Osteoblast (primary cell): Measurements from ENCODE around the gene SLCO1A2. TPM values are rescaled to one million over a fixed set of nuclear protein-coding genes. Genes with fewer than 3 reads are reported as not detected.

Experiments
- DNase-seq: peaks from one replicate; pipeline ENCODE4 v3.0.0; 2011; ENCODE audit warnings: low spot score, mixed read lengths; ENCODE audit not compliant: insufficient read length; ENCODE audit errors: missing footprints
- H2AFZ ChIP-seq: 2 replicates; pipeline ENCODE4 v1.6.0; 2011; ENCODE audit warnings: mild to moderate bottlenecking, low read length
- H3K27ac ChIP-seq: 2 replicates; pipeline ENCODE4 v1.5.1; 2011; ENCODE audit warnings: mild to moderate bottlenecking, low read depth, low read length, moderate library complexity
- H3K27me3 ChIP-seq: 2 replicates; pipeline ENCODE4 v1.6.0; 2012; ENCODE audit warnings: mild to moderate bottlenecking, control low read depth, inconsistent platforms, low read length, moderate library complexity; ENCODE audit not compliant: insufficient read depth
- H3K36me3 ChIP-seq: 2 replicates; pipeline ENCODE4 v1.5.1; 2011; ENCODE audit warnings: mild to moderate bottlenecking, low read length, control low read depth, moderate library complexity; ENCODE audit not compliant: insufficient read depth
- H3K4me1 ChIP-seq: 2 replicates; pipeline ENCODE4 v1.5.1; 2011; ENCODE audit warnings: mild to moderate bottlenecking, low read length, control low read depth, moderate library complexity; ENCODE audit not compliant: insufficient read depth
- H3K4me2 ChIP-seq: 2 replicates; pipeline ENCODE4 v1.6.0; 2011; ENCODE audit warnings: mild to moderate bottlenecking, low read length; ENCODE audit not compliant: insufficient read depth
- H3K4me3 ChIP-seq: fragments of 200-600 bp; sonication (generic); 3 replicates; pipeline ENCODE4 v1.5.1; 2012; ENCODE audit warnings: mild to moderate bottlenecking, low read length, inconsistent platforms; ENCODE audit not compliant: insufficient read depth
- H3K79me2 ChIP-seq: 2 replicates; pipeline ENCODE4 v1.6.0; 2012; ENCODE audit warnings: mild to moderate bottlenecking, low read length, control low read depth, inconsistent platforms; ENCODE audit not compliant: insufficient read depth
- H3K9me3 ChIP-seq: 2 replicates; pipeline ENCODE4 v1.5.1; 2011; ENCODE audit warnings: low read depth, low read length, control low read depth
- H4K20me1 ChIP-seq: 2 replicates; pipeline ENCODE4 v1.6.0; 2012; ENCODE audit warnings: mild to moderate bottlenecking, low read length, control low read depth; ENCODE audit not compliant: insufficient read depth
- CTCF ChIP-seq: IDR thresholded peaks from 2 replicates; pipeline ENCODE4 v1.5.1; 2011; ENCODE audit warnings: mild to moderate bottlenecking, low read depth, low read length, moderate library complexity; ENCODE audit errors: extremely low read depth
- total RNA-seq: library from RNA; depleted of rRNA; stranded (reverse); fragments of >200 nt; gene quantifications from 2 replicates; pipeline ENCODE4 v1.2.3, GENCODE V29; 2012

SLCO1A2 gene
- total RNA-seq, 1 donor: not detected

- no peak for DNase-seq
- TF ChIP-seq CTCF: no peak
Measured at GRCh38 chr12:21219206-21219605, 115.5 kb downstream of the SLCO1A2 start.

More at GRCh38 chr12:21219206-21219605, 115.5 kb downstream of the SLCO1A2 start:
- H3K27ac ChIP-seq: no peak overlapping the region
- H3K79me2 ChIP-seq: no peaks in the 10 kb centered on the region
- H2AFZ ChIP-seq: no peak overlapping the region
- no peaks in the 10 kb centered on the region for H3K27me3 ChIP-seq
- no peaks in the 10 kb centered on the region for H3K36me3 ChIP-seq
- H3K4me1 ChIP-seq: no peaks in the 10 kb centered on the region
- H3K4me3 ChIP-seq: no peak overlapping the region
- H3K9me3 ChIP-seq: no peaks in the 10 kb centered on the region
- no peaks in the 10 kb centered on the region for H4K20me1 ChIP-seq
- H3K4me2 ChIP-seq: no peak overlapping the region

Other genes with a start within 250 kb of the SLCO1A2 start
- not detected in 2 replicates for gene SLCO1B1, start 203.7 kb downstream of the SLCO1A2 start, total RNA-seq
- gene IAPP, start 38.0 kb upstream of the SLCO1A2 start, total RNA-seq: not detected in 2 replicates
- 15.6 and 22.8 TPM in 2 replicates for gene PYROXD1, start 102.7 kb upstream of the SLCO1A2 start, total RNA-seq
- gene RECQL, start 166.7 kb upstream of the SLCO1A2 start, total RNA-seq: 83.6 and 99.9 TPM in 2 replicates
- gene GOLT1B, start 166.9 kb upstream of the SLCO1A2 start, total RNA-seq: 65.7 and 254 TPM in 2 replicates
- gene SPX, start 191.4 kb upstream of the SLCO1A2 start, total RNA-seq: 1.2 and 2.9 TPM in 2 replicates